ENCODE results near the gene HCST. TPM values are rescaled to one million over a fixed set of nuclear protein-coding genes. Genes with fewer than 3 reads are reported as not detected.
A peak's percentile ranks its signal among the peaks of the same experiment; 100 is the strongest.

HCST gene
- total and polyA plus RNA-seq, 10 donors: 31.5 to 130 (median 63.9) TPM

- no peaks in the 10 kb centered on the region for H3K27me3 ChIP-seq (replicated peaks in 1 of 7)
- DNase-seq: no peak
- H3K4me1 ChIP-seq: peaks cover 0 to 52% (median 25%) of the 10 kb centered on the region in 6 donors
- intact Hi-C loops (cut with DNase I; ENCODE audit: low total_unique reads): no loop called here
- H3K4me3 ChIP-seq: peak overlapping the region in 1 of 8 donors; percentile 27
- 46 to 66% (median 54%) methylated on average over 3 of the region's 3 CpGs for WGBS, 5 donors
- TF ChIP-seq POLR2AphosphoS5 (IDR thresholded peaks at IDR 0.05): no peak
- TF ChIP-seq, protein P1, sequence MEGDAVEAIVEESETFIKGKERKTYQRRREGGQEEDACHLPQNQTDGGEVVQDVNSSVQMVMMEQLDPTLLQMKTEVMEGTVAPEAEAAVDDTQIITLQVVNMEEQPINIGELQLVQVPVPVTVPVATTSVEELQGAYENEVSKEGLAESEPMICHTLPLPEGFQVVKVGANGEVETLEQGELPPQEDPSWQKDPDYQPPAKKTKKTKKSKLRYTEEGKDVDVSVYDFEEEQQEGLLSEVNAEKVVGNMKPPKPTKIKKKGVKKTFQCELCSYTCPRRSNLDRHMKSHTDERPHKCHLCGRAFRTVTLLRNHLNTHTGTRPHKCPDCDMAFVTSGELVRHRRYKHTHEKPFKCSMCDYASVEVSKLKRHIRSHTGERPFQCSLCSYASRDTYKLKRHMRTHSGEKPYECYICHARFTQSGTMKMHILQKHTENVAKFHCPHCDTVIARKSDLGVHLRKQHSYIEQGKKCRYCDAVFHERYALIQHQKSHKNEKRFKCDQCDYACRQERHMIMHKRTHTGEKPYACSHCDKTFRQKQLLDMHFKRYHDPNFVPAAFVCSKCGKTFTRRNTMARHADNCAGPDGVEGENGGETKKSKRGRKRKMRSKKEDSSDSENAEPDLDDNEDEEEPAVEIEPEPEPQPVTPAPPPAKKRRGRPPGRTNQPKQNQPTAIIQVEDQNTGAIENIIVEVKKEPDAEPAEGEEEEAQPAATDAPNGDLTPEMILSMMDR (IDR thresholded peaks at IDR 0.05 in 8 of 11, conservative IDR thresholded peaks at IDR 0.05 in 3 of 11): no peak
- TF ChIP-seq POLR2A (IDR thresholded peaks at IDR 0.05): no peak
- H3K27ac ChIP-seq: peak overlapping the region in 6 of 8 donors; percentile 43 to 96 (median 60)
- H3K9me3 ChIP-seq: no peaks in the 10 kb centered on the region
- H3K36me3 ChIP-seq: no peaks in the 10 kb centered on the region
Observed at GRCh38 chr19:35915443-35915842, 13.1 kb downstream of the HCST start.

DNA sequence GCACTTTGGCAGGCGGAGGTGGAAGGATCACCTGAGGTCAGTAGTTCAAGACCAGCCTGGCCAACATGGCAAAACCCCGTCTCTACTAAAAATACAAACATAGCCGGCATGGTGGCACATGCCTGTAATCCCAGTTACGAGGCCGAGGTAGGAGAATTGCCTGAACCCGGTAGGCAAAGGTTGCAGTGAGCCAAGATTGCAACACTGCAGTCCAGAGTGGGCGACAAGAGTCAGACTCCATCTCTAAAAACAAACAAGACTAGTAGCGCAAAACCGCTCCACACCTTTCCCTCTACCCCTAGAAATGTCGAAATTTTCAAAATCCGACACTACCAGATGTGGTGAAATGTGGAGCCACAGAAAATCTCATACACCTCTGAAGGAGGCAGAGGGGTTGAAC is 17.0 kb downstream of the HCST start:
- Histone ChIP-seq H3K9me3 (no peaks in the 10 kb centered on the region), H3K36me3 (no peaks in the 10 kb centered on the region), H3K27ac (no peak overlapping the region), H3K4me3 (no peak overlapping the region), H3K27me3 (replicated peaks in 1 of 7) (no peaks in the 10 kb centered on the region), H3K4me1 (peaks cover 0 to 14% (median 4%) of the 10 kb centered on the region in 6 donors)
- no peak for DNase-seq
- whole genome bisulfite sequencing, 5 donors: 85 to 91% (median 88%) methylated on average over 11 of the region's 11 CpGs
- intact Hi-C loops (cut with DNase I; ENCODE audit: low total_unique reads): no loop called here
- TF ChIP-seq POLR2A (IDR thresholded peaks at IDR 0.05) (no peak), POLR2AphosphoS5 (IDR thresholded peaks at IDR 0.05) (no peak)
- TF ChIP-seq, protein P1 (IDR thresholded peaks at IDR 0.05 in 8 of 11, conservative IDR thresholded peaks at IDR 0.05 in 3 of 11): no peak

DNA sequence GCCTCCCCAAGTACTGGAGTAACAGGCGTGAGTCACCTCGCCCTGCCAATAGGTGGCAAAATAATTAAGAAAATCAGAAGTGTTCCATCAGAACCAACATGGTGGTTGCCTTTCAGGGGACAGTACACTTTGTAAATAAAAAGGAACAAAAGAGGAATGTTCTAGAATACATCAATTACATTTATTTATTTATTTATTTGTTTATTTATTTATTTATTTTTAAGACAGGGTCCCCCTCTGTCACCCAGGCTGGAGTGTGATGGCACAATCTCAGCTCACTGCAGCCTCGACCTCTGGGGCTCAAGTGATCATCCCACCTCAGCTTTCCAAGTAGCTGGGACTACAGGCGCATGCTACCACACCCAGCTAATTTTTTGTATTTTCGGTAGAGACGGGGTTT is 18.7 kb downstream of the HCST start:
- intact Hi-C loops (cut with DNase I; ENCODE audit: low total_unique reads): no loop called here
- WGBS, 5 donors: 78 to 87% (median 82%) methylated on average over 6 of the region's 6 CpGs
- H3K27ac ChIP-seq: no peak overlapping the region
- no peak overlapping the region for H3K4me3 ChIP-seq
- H3K4me1 ChIP-seq: no peaks in the 10 kb centered on the region
- H3K36me3 ChIP-seq: no peaks in the 10 kb centered on the region
- no peak for TF ChIP-seq POLR2AphosphoS5 (IDR thresholded peaks at IDR 0.05)
- no peak for TF ChIP-seq POLR2A (IDR thresholded peaks at IDR 0.05)
- H3K27me3 ChIP-seq (replicated peaks in 1 of 7): no peaks in the 10 kb centered on the region
- no peak for DNase-seq
- peaks cover 0 to 11% (median 3%) of the 10 kb centered on the region in 8 donors for H3K9me3 ChIP-seq

DNA sequence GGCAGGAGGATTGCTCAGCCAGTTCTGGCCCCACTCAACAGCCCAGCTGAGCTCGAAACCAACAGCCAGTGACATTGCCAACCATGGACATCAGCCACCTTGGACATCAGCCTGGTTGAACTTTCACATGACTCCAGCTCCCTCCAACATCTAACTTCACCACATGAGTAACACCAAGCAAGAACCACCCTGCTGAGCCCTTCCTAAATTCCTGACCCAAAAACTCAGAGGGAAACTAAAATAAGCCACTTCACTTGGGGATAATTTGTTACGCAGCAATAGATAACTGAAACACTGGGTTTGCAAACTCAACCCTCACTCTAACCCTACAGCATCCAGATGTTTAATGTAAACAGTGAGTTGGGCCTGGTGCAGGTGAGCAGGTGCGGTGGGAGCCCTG is 23.2 kb downstream of the HCST start:
- H3K36me3 ChIP-seq: no peaks in the 10 kb centered on the region
- DNase-seq: no peak
- intact Hi-C loops (cut with DNase I; ENCODE audit: low total_unique reads): no loop called here

More for the DNA sequence above, 23.2 kb downstream of the HCST start:
- no peaks in the 10 kb centered on the region for H3K27me3 ChIP-seq (replicated peaks in 1 of 7)
- 85 to 92% (median 91%) methylated on average over 3 of the region's 3 CpGs for WGBS, 5 donors
- H3K27ac ChIP-seq: no peak overlapping the region
- peaks cover 3 to 40% (median 21%) of the 10 kb centered on the region in 6 donors for H3K4me1 ChIP-seq
- TF ChIP-seq, protein P1 (IDR thresholded peaks at IDR 0.05 in 8 of 11, conservative IDR thresholded peaks at IDR 0.05 in 3 of 11): no peak
- TF ChIP-seq POLR2A (IDR thresholded peaks at IDR 0.05) (no peak), POLR2AphosphoS5 (IDR thresholded peaks at IDR 0.05) (no peak)
- H3K4me3 ChIP-seq: no peak overlapping the region
- H3K9me3 ChIP-seq: peaks cover 0 to 11% (median 3%) of the 10 kb centered on the region in 8 donors

Measured in spleen (tissue), 11 donors.